ENCODE results near the gene ABHD8.

ABHD8 gene

GRCh38 chr19:17246681-17247425, 56.4 kb downstream of the ABHD8 start:
- DNase-seq: no peak
- TF ChIP-seq GATA1 (IDR thresholded peaks at IDR 0.05; ENCODE audit: low read depth, low read length): no peak
- TF ChIP-seq POLR2A (IDR thresholded peaks at IDR 0.05; ENCODE audit: low read length): no peak

GRCh38 chr19:17245535-17245984, 57.7 kb downstream of the ABHD8 start, which contains the start of gene NR2F6:
TSS of gene NR2F6 (minus strand) at chr19:17245919. CDS start at chr19:17245220, 699 bp downstream.
- peak in 1 of 2 experiments; percentile 82 for DNase-seq

GRCh38 chr19:17244618-17245534, 58.3 kb downstream of the ABHD8 start:
- DNase-seq: peak in 1 of 2 experiments; percentile 55
- TF ChIP-seq POLR2A (IDR thresholded peaks at IDR 0.05; ENCODE audit: low read length) (no peak), GATA1 (IDR thresholded peaks at IDR 0.05; ENCODE audit: low read depth, low read length) (no peak)

More at GRCh38 chr19:17245535-17245984, 57.7 kb downstream of the ABHD8 start, which contains the start of gene NR2F6:
- no peak for TF ChIP-seq POLR2A (IDR thresholded peaks at IDR 0.05; ENCODE audit: low read length)
- TF ChIP-seq GATA1 (IDR thresholded peaks at IDR 0.05; ENCODE audit: low read depth, low read length): no peak

- TF ChIP-seq GATA1 (IDR thresholded peaks at IDR 0.05; ENCODE audit: low read depth, low read length) (no peak), POLR2A (IDR thresholded peaks at IDR 0.05; ENCODE audit: low read length) (no peak)
- peak; percentile 60 to 69 for DNase-seq
Observed at GRCh38 chr19:17243830-17244617, 59.2 kb downstream of the ABHD8 start.

- TF ChIP-seq POLR2A (IDR thresholded peaks at IDR 0.05; ENCODE audit: low read length): no peak
- no peak for TF ChIP-seq GATA1 (IDR thresholded peaks at IDR 0.05; ENCODE audit: low read depth, low read length)
- no peak for DNase-seq
Observed at GRCh38 chr19:17243211-17243829, 59.9 kb downstream of the ABHD8 start.

GRCh38 chr19:17242431-17243208, 60.6 kb downstream of the ABHD8 start:
- DNase-seq: no peak
- TF ChIP-seq GATA1 (IDR thresholded peaks at IDR 0.05; ENCODE audit: low read depth, low read length) (no peak), POLR2A (IDR thresholded peaks at IDR 0.05; ENCODE audit: low read length) (no peak)
